HEK293T (cell line): ENCODE measurements around the gene COQ4.

Experiments used
- CTCF ChIA-PET: fragments of 350-600 bp; formaldehyde crosslinking; extraction: SDS; loops from one replicate; lab custom pipeline; 2021; ENCODE audit warnings: antibody characterized with exemption, inconsistent platforms; lab: Yijun Ruan, JAX
- POLR2A ChIA-PET: fragments of 350-600 bp; formaldehyde crosslinking; extraction: SDS; loops from one replicate; lab custom pipeline; 2020; ENCODE audit warnings: antibody characterized with exemption, inconsistent platforms; lab: Yijun Ruan, JAX
- DNase-seq: peaks from one replicate; pipeline ENCODE4 v3.0.0; 2012; ENCODE audit warnings: mixed read lengths; ENCODE audit errors: extremely low spot score
- ARNT ChIP-seq: fragments of 450-650 bp; IDR thresholded peaks from 2 replicates; pipeline ENCODE4 v1.6.1; 2017; ENCODE audit warnings: mild to moderate bottlenecking
- BHLHE40 ChIP-seq: fragments of 450-650 bp; IDR thresholded peaks from 2 replicates; pipeline ENCODE4 v1.6.1; 2016; ENCODE audit warnings: mild to moderate bottlenecking, moderate library complexity, borderline replicate concordance
- CTBP1 ChIP-seq: fragments of 450-650 bp; IDR thresholded peaks from 2 replicates; pipeline ENCODE4 v1.6.1; 2016; ENCODE audit warnings: borderline replicate concordance
- ELF4 ChIP-seq: fragments of 450-650 bp; IDR thresholded peaks from 2 replicates; pipeline ENCODE4 v1.6.1; 2017; ENCODE audit warnings: antibody characterized with exemption
- FOXA1 ChIP-seq: fragments of 450-650 bp; IDR thresholded peaks from 2 replicates; pipeline ENCODE4 v1.6.1; 2016; ENCODE audit warnings: mild to moderate bottlenecking
- FOXK2 ChIP-seq: fragments of 450-650 bp; IDR thresholded peaks from 2 replicates; pipeline ENCODE4 v1.6.1; 2016; ENCODE audit warnings: mild to moderate bottlenecking
- FOXM1 ChIP-seq: fragments of 450-650 bp; IDR thresholded peaks from 2 replicates; pipeline ENCODE4 v1.6.1; 2017; ENCODE audit warnings: mild to moderate bottlenecking, borderline replicate concordance
- HDGF ChIP-seq: fragments of 450-650 bp; IDR thresholded peaks from 2 replicates; pipeline ENCODE4 v1.6.1; 2017; ENCODE audit warnings: antibody characterized with exemption, borderline replicate concordance
- L3MBTL2 ChIP-seq: fragments of 450-650 bp; conservative IDR thresholded peaks from 2 replicates; pipeline ENCODE4 v1.6.1; 2016; ENCODE audit warnings: mild to moderate bottlenecking
- LEF1 ChIP-seq: fragments of 450-650 bp; IDR thresholded peaks from 2 replicates; pipeline ENCODE4 v1.6.1; 2017; ENCODE audit warnings: mild to moderate bottlenecking, borderline replicate concordance
- NFRKB ChIP-seq: fragments of 450-650 bp; IDR thresholded peaks from 2 replicates; pipeline ENCODE4 v1.6.1; 2016; ENCODE audit warnings: mild to moderate bottlenecking, moderate library complexity
- SP1 ChIP-seq: fragments of 450-650 bp; IDR thresholded peaks from 2 replicates; pipeline ENCODE4 v1.6.1; 2017
- SUZ12 ChIP-seq: fragments of 450-650 bp; IDR thresholded peaks from 2 replicates; pipeline ENCODE4 v1.6.1; 2016; ENCODE audit warnings: mild to moderate bottlenecking
- TARDBP ChIP-seq: fragments of 450-650 bp; IDR thresholded peaks from 2 replicates; pipeline ENCODE4 v1.6.1; 2016
- ZNF384 ChIP-seq: fragments of 450-650 bp; IDR thresholded peaks from 2 replicates; pipeline ENCODE4 v1.6.1; 2016
- TF ChIP-seq, protein P1 (sequence below): fragments of 450-650 bp; IDR thresholded peaks from 2 replicates; pipeline ENCODE4 v1.6.1; 2016

Gene COQ4

DNA sequence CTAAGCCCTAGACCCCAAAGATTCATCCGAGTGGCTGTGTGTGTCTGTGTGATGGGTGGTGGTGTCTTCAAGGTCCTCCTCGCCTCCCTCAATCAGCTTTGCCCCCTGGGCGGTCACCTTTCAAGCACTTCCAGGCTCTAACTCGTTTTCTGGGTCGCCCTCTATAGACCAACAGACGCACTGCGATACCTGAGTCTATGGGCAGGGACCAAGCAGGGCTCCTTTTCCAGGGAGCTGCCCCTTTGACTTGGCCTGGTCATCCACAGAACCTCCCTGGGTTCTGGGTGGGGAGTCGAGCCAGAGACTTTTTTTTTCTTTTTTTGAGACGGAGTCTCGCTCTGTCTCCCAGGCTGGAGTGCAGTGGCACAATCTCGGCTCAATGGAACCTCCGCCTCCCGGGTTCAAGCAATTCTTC is 18.8 kb downstream of the COQ4 start:
- ChIA-PET CTCF (interaction anchor here (0.5 to 1.3 kb wide), 11 partner anchors 14 to 354 kb away, joined by 3 to 11 read pairs (median 4); partner anchors contain the start of gene URM1), POLR2A (interaction anchor here (0.6 to 1.3 kb wide), 6 partner anchors 11 to 213 kb away, joined by 3 to 9 read pairs (median 4); partner anchors contain the start of genes CERCAM, GOLGA2 and SWI5)
- TF ChIP-seq FOXK2: no peak
- TF ChIP-seq, protein P1, sequence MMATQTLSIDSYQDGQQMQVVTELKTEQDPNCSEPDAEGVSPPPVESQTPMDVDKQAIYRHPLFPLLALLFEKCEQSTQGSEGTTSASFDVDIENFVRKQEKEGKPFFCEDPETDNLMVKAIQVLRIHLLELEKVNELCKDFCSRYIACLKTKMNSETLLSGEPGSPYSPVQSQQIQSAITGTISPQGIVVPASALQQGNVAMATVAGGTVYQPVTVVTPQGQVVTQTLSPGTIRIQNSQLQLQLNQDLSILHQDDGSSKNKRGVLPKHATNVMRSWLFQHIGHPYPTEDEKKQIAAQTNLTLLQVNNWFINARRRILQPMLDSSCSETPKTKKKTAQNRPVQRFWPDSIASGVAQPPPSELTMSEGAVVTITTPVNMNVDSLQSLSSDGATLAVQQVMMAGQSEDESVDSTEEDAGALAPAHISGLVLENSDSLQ: no peak
- no peak for TF ChIP-seq FOXM1
- no peak for TF ChIP-seq SUZ12
- TF ChIP-seq LEF1: no peak
- no peak for TF ChIP-seq SP1
- no peak for TF ChIP-seq CTBP1
- no peak for TF ChIP-seq HDGF
- no peak for TF ChIP-seq TARDBP
- no peak for TF ChIP-seq FOXA1
- no peak for TF ChIP-seq NFRKB
- TF ChIP-seq ARNT: no peak
- TF ChIP-seq ELF4: no peak
- TF ChIP-seq L3MBTL2: no peak
- TF ChIP-seq BHLHE40: no peak
- DNase-seq: peak; percentile 80

DNA sequence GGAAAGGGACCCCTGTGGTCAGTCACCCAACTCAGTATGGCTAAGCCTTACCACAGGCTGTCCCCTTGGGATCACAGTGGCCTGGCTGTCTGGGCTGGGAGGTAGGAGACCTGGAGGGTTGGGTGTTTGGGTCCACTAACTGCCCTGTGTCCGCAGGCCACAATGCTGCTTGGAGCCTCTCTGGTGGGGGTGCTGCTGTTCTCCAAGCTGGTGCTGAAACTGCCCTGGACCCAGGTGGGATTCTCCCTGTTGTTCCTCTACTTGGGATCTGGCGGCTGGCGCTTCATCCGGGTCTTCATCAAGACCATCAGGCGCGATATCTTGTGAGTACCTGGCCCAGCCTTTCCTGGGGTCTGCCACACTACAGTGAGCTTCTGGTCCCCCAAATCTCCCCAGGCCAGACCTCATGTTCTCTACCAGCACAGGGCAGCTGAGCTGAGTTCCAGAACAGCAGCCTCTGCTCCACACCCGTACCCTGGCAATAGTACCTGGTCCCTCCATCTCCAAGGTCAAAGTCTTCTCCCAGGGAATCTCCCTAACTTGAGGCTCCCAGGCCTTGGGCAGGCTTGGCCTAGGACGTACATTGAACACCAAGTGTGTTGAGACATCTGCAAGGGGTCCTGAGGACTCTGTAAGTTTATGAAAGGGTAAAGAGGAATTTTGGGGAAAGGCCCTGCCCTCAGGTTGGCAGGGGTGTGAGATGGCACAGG is 20.5 kb downstream of the COQ4 start:
- DNase-seq: no peak
- POLR2A ChIA-PET: no interaction called here
- CTCF ChIA-PET: no interaction called here
- TF ChIP-seq ZNF384: no peak
- TF ChIP-seq TARDBP: no peak
- no peak for TF ChIP-seq L3MBTL2
- TF ChIP-seq HDGF: no peak
- no peak for TF ChIP-seq LEF1
- TF ChIP-seq, protein P1: no peak
- no peak for TF ChIP-seq FOXM1
- TF ChIP-seq SUZ12: no peak
- TF ChIP-seq ARNT: no peak
- TF ChIP-seq BHLHE40: no peak
- TF ChIP-seq FOXK2: no peak
- TF ChIP-seq CTBP1: no peak
- TF ChIP-seq ELF4: no peak
- TF ChIP-seq FOXA1: no peak
- no peak for TF ChIP-seq SP1

- CTCF ChIA-PET: interaction anchor here (0.5 to 0.7 kb wide), 3 partner anchors 14 to 105 kb away, joined by 3 to 4 read pairs (median 3); no protein-coding TSS in a partner anchor
- no peak for TF ChIP-seq ARNT
- TF ChIP-seq LEF1: no peak
- no peak for TF ChIP-seq FOXK2
- no peak for TF ChIP-seq NFRKB
- no peak for TF ChIP-seq ZNF384
- TF ChIP-seq SP1: no peak
- TF ChIP-seq FOXA1: no peak
- TF ChIP-seq SUZ12: no peak
- TF ChIP-seq L3MBTL2: no peak
- no peak for TF ChIP-seq BHLHE40
- TF ChIP-seq TARDBP: no peak
- POLR2A ChIA-PET: no interaction called here
- DNase-seq: no peak
Measured at GRCh38 chr9:128343855-128344254, 21.2 kb downstream of the COQ4 start.

- ChIA-PET POLR2A (no interaction called here), CTCF (no interaction called here)
- no peak for DNase-seq
- TF ChIP-seq NFRKB (no peak), L3MBTL2 (no peak), FOXK2 (no peak), HDGF (no peak), TARDBP (no peak), SP1 (no peak), LEF1 (no peak), ZNF384 (no peak), ELF4 (no peak)
- TF ChIP-seq, protein P1: no peak
Measured at GRCh38 chr9:128344931-128345605, 22.4 kb downstream of the COQ4 start.

GRCh38 chr9:128349125-128349524 is 26.5 kb downstream of the COQ4 start:
- POLR2A ChIA-PET: interaction anchor here (1.0 kb wide), 1 partner anchor 9 kb away, joined by 4 read pairs; the partner anchor contains the start of gene SLC27A4
- no peak for DNase-seq
- CTCF ChIA-PET: no interaction called here
- TF ChIP-seq LEF1 (no peak), NFRKB (no peak), CTBP1 (no peak), TARDBP (no peak), SUZ12 (no peak), L3MBTL2 (no peak), FOXK2 (no peak), ARNT (no peak), FOXM1 (no peak)
- TF ChIP-seq, protein P1: no peak
